Pancreas (tissue), 10 donors: Measurements from ENCODE around the gene ANP32A. TPM values are rescaled to one million over a fixed set of nuclear protein-coding genes. Genes with fewer than 3 reads are reported as not detected.

Source experiments
- ATAC-seq, 4 donors: fragments of 200-7000 bp; cut with Tn5 transposase; one replicate each; pipeline versions ENCODE4 v1.8.0 to v1.9.1; 2020; ENCODE audit warnings: mild to moderate bottlenecking in 4 of 4, moderate library complexity in 4 of 4
- DNase-seq, 6 donors: peaks; one replicate each; pipeline ENCODE4 v3.0.0-alpha.2; 2020
- FAIRE-seq: peaks from 2 replicates; lab custom pipeline; 2012; peaks lifted over from hg19 to GRCh38; lab: Jason Lieb, UNC
- H3K27ac ChIP-seq, 4 donors: fragments of 200-600 bp; sonication (generic); 1 replicate in 3 of 4; 2 replicates in 1 of 4; pipeline versions ENCODE4 v1.5.0 to v1.8.0; 2020
- H3K27me3 ChIP-seq, 4 donors: fragments of 200-600 bp; one replicate each; pipeline ENCODE4 v1.8.0; 2021
- H3K36me3 ChIP-seq, 3 donors: fragments of 200-600 bp; sonication (generic) in 1 of 3; one replicate each; pipeline versions ENCODE4 v1.5.0 to v1.8.0; 2020 to 2021
- H3K4me1 ChIP-seq, 3 donors: fragments of 200-600 bp; one replicate each; pipeline ENCODE4 v1.8.0; 2021
- H3K4me3 ChIP-seq, 4 donors: fragments of 200-600 bp; sonication (generic) in 2 of 4; one replicate each; pipeline versions ENCODE4 v1.5.0 to v1.8.0; 2020 to 2021
- H3K9me3 ChIP-seq, 4 donors: fragments of 200-600 bp; one replicate each; pipeline ENCODE4 v1.8.0; 2021
- CTCF ChIP-seq, 4 donors: fragments of 200-600 bp; sonication (generic) in 3 of 4; IDR thresholded peaks; one replicate each; pipeline versions ENCODE4 v1.5.0 to v1.8.0; 2021; ENCODE audit warnings: antibody characterized with exemption in 4 of 4
- WGBS, 2 donors: extraction: QIAGEN DNeasy Blood & Tissue Kit; methylation state at CpG; one replicate each; pipeline ENCODE4 v1.1.7; 2013; 5-methylcytosine and 5-hydroxymethylcytosine counted together
- intact Hi-C, 3 donors: fragments of 100-400 bp; cut with DNase I; formaldehyde crosslinking; loops; one replicate each; pipeline versions ENCODE4 v1.11.1 to v1.14.2; 2022
- microRNA-seq, 2 donors: library from miRNA; unstranded; fragments of <30 nt; microRNA quantifications; one replicate each; pipeline versions ENCODE4 to v1.1.0, GENCODE V29; 2019 to 2020
- polyA plus RNA-seq, 2 donors: library from polyadenylated mRNA; stranded (reverse); fragments of 200-250 nt; gene quantifications; one replicate each; pipeline ENCODE4 v1.2.3, GENCODE V29; 2013
- total RNA-seq, 6 donors: library from RNA; stranded (reverse); fragmentation: NEBNext Ultra II Directional in 4 of 6; extraction: Animal tissue kit (Norgen Biotek cat#: 25700) in 4 of 6; gene quantifications; one replicate each; pipeline versions ENCODE4 v1.2.1 to v1.2.4, GENCODE V29; 2021 to 2023
- donor health status: healthy with polysubstance abuse.
- donor health status: DM: no; HTN: no; CAD: no; lungs with moderate emphysema.
- donor health status: DM: no; HTN: no; CAD: no.
- donor health status: control.
- donor health status: control.
- donor health status: Bipolar disorder and iron deficiency.
- donor health status: DM: yes; HTN: yes; CAD: no.
- donor health status: DM: no; HTN: no; CAD: no.
- donor health status: DM: no; HTN: no; CAD: no.
- donor health status: DM: yes; HTN: yes; CAD: no.

ANP32A gene
- total and polyA plus RNA-seq, 8 donors = 26.0 to 64.3 (median 41.3) TPM

- no peaks in the 10 kb centered on the region for H3K27me3 ChIP-seq
- FAIRE-seq = no peak
- WGBS, 2 donors = 37 to 39% methylated on average over 8 of the region's 8 CpGs
These were observed 90.8 kb downstream of the ANP32A start for GRCh38 chr15:68729789-68730411.

More at GRCh38 chr15:68729789-68730411, 90.8 kb downstream of the ANP32A start:
- Histone ChIP-seq H3K27ac (no peak overlapping the region), H3K9me3 (no peaks in the 10 kb centered on the region), H3K4me3 (no peak overlapping the region), H3K4me1 (no peaks in the 10 kb centered on the region), H3K36me3 (no peaks in the 10 kb centered on the region)
- no peak for DNase-seq
- intact Hi-C loops = loop anchor here in 2 of 3 donors (10.0 kb wide), 1 partner anchor 145 kb away; no protein-coding TSS in a partner anchor
- no peak for TF ChIP-seq CTCF (IDR thresholded peaks at IDR 0.05)
- peak in 2 of 4 donors; percentile 15 to 22 for ATAC-seq

Small RNA genes within 50 kb of the gene (microRNA-seq; reads per million reads assigned to microRNA genes)
- gene MIR4312 = 0 reads per million in 2 donors

Other genes starting within 250 kb of the ANP32A start
- 1 to 10 TPM in 3 of 6 donors, under 1 TPM in 3; 0.56 to 3.3 (median 1.4) TPM for gene CORO2B, start 241.9 kb downstream of the ANP32A start, total RNA-seq
- 1 to 10 TPM; 1.5 to 7.7 TPM for gene CORO2B, start 241.9 kb downstream of the ANP32A start, polyA plus RNA-seq
- gene SPESP1, start 109.6 kb upstream of the ANP32A start, total RNA-seq = 1 to 10 TPM in 2 of 6 donors, under 1 TPM in 4; 0.28 to 1.5 (median 0.84) TPM
- under 1 TPM; 0.61 to 0.80 TPM for gene SPESP1, start 109.6 kb upstream of the ANP32A start, polyA plus RNA-seq
- gene NOX5, start 193.8 kb upstream of the ANP32A start, total RNA-seq = under 1 TPM in 3 of 6 donors, not detected in 3; 0.05 to 0.14 (median 0.12) TPM
- under 1 TPM; 0.04 to 0.26 TPM for gene NOX5, start 193.8 kb upstream of the ANP32A start, polyA plus RNA-seq